Measurements from ENCODE around the gene RAB27B.

DNA sequence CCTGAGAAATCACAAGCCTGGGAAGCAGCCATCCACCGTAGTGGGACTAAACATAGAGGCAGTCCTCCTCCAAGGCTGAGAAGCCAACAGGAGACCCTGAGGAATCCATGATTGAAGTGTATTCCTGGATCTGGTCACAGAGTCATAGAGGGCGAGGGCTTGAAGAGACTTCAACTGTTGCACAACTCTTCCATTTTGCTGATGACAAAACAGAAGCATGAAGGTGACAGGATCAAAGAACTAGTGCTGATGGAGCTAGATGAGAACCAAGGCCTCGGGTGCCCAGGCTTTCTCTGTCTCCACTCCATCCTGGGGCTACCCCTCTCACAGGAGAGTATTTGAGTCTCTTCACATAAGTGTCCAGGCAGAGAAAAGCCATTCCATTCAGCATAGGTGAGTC is 30.1 kb upstream of the RAB27B start:
- TF ChIP-seq POLR2AphosphoS5 (IDR thresholded peaks at IDR 0.05) (no peak), POLR2A (IDR thresholded peaks at IDR 0.05) (no peak)
- TF ChIP-seq, protein P1, sequence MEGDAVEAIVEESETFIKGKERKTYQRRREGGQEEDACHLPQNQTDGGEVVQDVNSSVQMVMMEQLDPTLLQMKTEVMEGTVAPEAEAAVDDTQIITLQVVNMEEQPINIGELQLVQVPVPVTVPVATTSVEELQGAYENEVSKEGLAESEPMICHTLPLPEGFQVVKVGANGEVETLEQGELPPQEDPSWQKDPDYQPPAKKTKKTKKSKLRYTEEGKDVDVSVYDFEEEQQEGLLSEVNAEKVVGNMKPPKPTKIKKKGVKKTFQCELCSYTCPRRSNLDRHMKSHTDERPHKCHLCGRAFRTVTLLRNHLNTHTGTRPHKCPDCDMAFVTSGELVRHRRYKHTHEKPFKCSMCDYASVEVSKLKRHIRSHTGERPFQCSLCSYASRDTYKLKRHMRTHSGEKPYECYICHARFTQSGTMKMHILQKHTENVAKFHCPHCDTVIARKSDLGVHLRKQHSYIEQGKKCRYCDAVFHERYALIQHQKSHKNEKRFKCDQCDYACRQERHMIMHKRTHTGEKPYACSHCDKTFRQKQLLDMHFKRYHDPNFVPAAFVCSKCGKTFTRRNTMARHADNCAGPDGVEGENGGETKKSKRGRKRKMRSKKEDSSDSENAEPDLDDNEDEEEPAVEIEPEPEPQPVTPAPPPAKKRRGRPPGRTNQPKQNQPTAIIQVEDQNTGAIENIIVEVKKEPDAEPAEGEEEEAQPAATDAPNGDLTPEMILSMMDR (IDR thresholded peaks at IDR 0.05 in 8 of 11, conservative IDR thresholded peaks at IDR 0.05 in 3 of 11): no peak
